Medulla oblongata (tissue), 1 donor: Measurements from ENCODE around the gene ZBED1.
"Not testable (repeated sequence)": the region's sequence is repeated elsewhere in the genome, so short reads cannot be mapped to it uniquely, and the experiment has no call there.

Source experiments
- DNase-seq: peaks from one replicate; pipeline ENCODE4 v3.0.0-alpha.2; 2015; ENCODE audit errors: extremely low spot score

The ZBED1 gene

GRCh38 chrX:2497961-2498780 lies 2.6 kb downstream of the ZBED1 start:
- peak; percentile 67 for DNase-seq

GRCh38 chrX:2495595-2495994 lies 5.2 kb downstream of the ZBED1 start:
- no peak for DNase-seq

- DNase-seq: no peak
These were observed 8.1 kb downstream of the ZBED1 start for GRCh38 chrX:2492531-2493218.

GRCh38 chrX:2490634-2491033 lies 10.1 kb downstream of the ZBED1 start:
- DNase-seq: no peak

- no peak for DNase-seq
These were observed 11.0 kb downstream of the ZBED1 start for GRCh38 chrX:2489446-2490445.

GRCh38 chrX:2488621-2489285 lies 12.0 kb downstream of the ZBED1 start:
- DNase-seq: no peak

GRCh38 chrX:2487366-2487765 lies 13.4 kb downstream of the ZBED1 start:
- no peak for DNase-seq

- no peak for DNase-seq
These were observed 14.2 kb downstream of the ZBED1 start for GRCh38 chrX:2486476-2487133.

- no peak for DNase-seq
These were observed 14.9 kb downstream of the ZBED1 start for GRCh38 chrX:2485789-2486345.

GRCh38 chrX:2484721-2485648 lies 15.8 kb downstream of the ZBED1 start:
- DNase-seq: peak; percentile 52

GRCh38 chrX:2484256-2484655 lies 16.5 kb downstream of the ZBED1 start:
- peak; percentile 24 for DNase-seq

GRCh38 chrX:2483398-2484060 lies 17.2 kb downstream of the ZBED1 start:
- DNase-seq: no peak

GRCh38 chrX:2481597-2481996 lies 19.2 kb downstream of the ZBED1 start:
- DNase-seq: not testable (repeated sequence)

- DNase-seq: not testable (repeated sequence)
These were observed 20.8 kb downstream of the ZBED1 start for GRCh38 chrX:2479982-2480381.

- no peak for DNase-seq
These were observed 21.4 kb downstream of the ZBED1 start for GRCh38 chrX:2479420-2479780.

- no peak for DNase-seq
These were observed 22.0 kb downstream of the ZBED1 start for GRCh38 chrX:2478546-2479419.

GRCh38 chrX:2477313-2477712 lies 23.5 kb downstream of the ZBED1 start:
- not testable (repeated sequence) for DNase-seq
